Endothelial cell of umbilical vein (primary cell): ENCODE measurements around the gene TMEM191B.
"Not testable (repeated sequence)": the region's sequence is repeated elsewhere in the genome, so short reads cannot be mapped to it uniquely, and the experiment has no call there.

ENCODE experiments used
- CTCF ChIP-seq, 2 donors: IDR thresholded peaks; 1 replicate in 1 of 2; 2 replicates in 1 of 2; pipeline ENCODE4 v1.5.1; 2011; ENCODE audit warnings: low read length in 2 of 2, mild to moderate bottlenecking in 2 of 2, moderate library complexity in 2 of 2, control low read depth in 1 of 2, inconsistent platforms in 1 of 2, low read depth in 1 of 2; ENCODE audit not compliant: insufficient read depth in 1 of 2; ENCODE audit errors: extremely low read depth in 1 of 2
- EZH2 ChIP-seq: IDR thresholded peaks from 2 replicates; pipeline ENCODE4 v1.6.1; 2012; ENCODE audit warnings: borderline replicate concordance, low read depth, mild to moderate bottlenecking, moderate library complexity, low read length, inconsistent platforms; ENCODE audit not compliant: severe bottlenecking
- FOS ChIP-seq: IDR thresholded peaks from 2 replicates; pipeline ENCODE4 v1.6.1; 2011; ENCODE audit warnings: mild to moderate bottlenecking, low read length, moderate library complexity, borderline replicate concordance; ENCODE audit not compliant: insufficient read depth
- GATA2 ChIP-seq: IDR thresholded peaks from 2 replicates; pipeline ENCODE4 v1.7.0; 2011; ENCODE audit warnings: low read depth, mild to moderate bottlenecking, moderate library complexity, mixed read lengths, low read length; ENCODE audit not compliant: insufficient read length, insufficient read depth
- JUN ChIP-seq: IDR thresholded peaks from 2 replicates; pipeline ENCODE4 v1.6.1; 2011; ENCODE audit warnings: borderline replicate concordance, low read depth; ENCODE audit not compliant: insufficient read length, insufficient read depth
- MAX ChIP-seq: IDR thresholded peaks from 2 replicates; pipeline ENCODE4 v1.6.1; 2011; ENCODE audit not compliant: insufficient read depth, insufficient read length
- POLR2A ChIP-seq: IDR thresholded peaks from 2 replicates; pipeline ENCODE4 v1.6.1; 2012; ENCODE audit warnings: low read depth, mild to moderate bottlenecking, control low read depth, low read length
- POLR2AphosphoS5 ChIP-seq: IDR thresholded peaks from 2 replicates; pipeline ENCODE4 v1.6.1; 2012; ENCODE audit warnings: low read depth, mild to moderate bottlenecking, control low read depth, low read length, moderate library complexity; ENCODE audit not compliant: insufficient read depth

DNA sequence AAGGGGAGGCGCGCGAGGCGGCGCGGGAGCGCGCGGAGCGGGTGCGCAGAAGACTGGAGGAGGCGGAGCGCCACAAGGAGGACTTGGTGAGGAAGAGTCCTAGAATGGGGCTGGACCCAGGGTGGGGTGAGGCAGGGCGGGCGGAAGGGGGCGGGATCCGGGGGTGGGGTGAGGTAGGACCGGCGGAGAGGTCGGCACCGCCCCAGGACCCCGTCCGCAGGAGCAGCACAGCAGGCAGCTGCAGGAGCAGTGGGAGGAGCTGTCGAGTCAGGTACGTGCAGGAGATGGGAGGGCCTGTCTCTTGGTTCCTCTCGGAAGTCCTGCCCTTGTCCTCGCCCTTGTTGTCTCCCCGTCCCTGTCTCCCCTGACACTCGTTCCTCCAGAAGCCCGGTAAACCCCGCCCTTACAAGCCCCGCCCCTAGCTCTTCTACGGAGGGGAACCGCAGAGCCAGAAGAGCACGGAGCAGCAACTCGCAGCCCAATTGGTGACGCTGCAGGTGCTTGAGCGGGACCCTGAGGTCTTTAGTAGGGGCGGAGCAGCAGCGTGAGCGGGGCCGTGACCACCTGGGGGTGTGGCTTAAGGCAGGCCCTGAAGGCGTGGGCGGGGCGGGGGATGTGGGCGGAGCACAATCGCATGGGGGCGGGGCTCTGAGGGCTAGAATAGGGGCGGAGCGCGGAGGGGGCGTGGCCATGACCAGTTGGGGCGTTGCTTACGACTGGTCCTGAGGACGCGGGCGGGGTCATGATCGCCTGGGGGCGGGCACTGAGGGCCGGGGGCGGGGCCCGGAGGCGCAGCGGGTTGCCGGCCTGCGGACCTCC is 1.2 kb downstream of the TMEM191B start:
- TF ChIP-seq EZH2; CTCF (IDR thresholded peaks at IDR 0.05; ENCODE audit: extremely low read depth in 1 of 2, insufficient read depth in 1 of 2, low read depth in 1 of 2, low read length in 2 of 2); JUN; POLR2A; POLR2AphosphoS5; FOS; MAX; GATA2: not testable (repeated sequence)
